Stimulated activated CD4-positive, alpha-beta T cell treated with anti-CD3 and anti-CD28 coated beads, Interleukin-4, amount 100 ng/mL, for 4 hours (primary cell): Measurements from ENCODE around the gene RRAGC.
"Not testable (repeated sequence)": the region's sequence is repeated elsewhere in the genome, so short reads cannot be mapped to it uniquely, and the experiment has no call there.

Experiments
- DNase-seq, 2 experiments: peaks; one replicate each; pipeline ENCODE4 v3.0.0-alpha.2; 2020

The RRAGC gene

GRCh38 chr1:38817267-38818174 is 42.1 kb downstream of the RRAGC start:
- no peak for DNase-seq

- DNase-seq: no peak
Observed at GRCh38 chr1:38815903-38816627, 43.5 kb downstream of the RRAGC start.

- no peak for DNase-seq
Observed at GRCh38 chr1:38814984-38815464, 44.5 kb downstream of the RRAGC start.

- DNase-seq: no peak
Observed at GRCh38 chr1:38814444-38814983, 45.1 kb downstream of the RRAGC start.

- no peak for DNase-seq
Observed at GRCh38 chr1:38812981-38813380, 46.6 kb downstream of the RRAGC start.

GRCh38 chr1:38811466-38811865 is 48.1 kb downstream of the RRAGC start:
- DNase-seq: not testable (repeated sequence)

GRCh38 chr1:38806090-38806489 is 53.5 kb downstream of the RRAGC start:
- no peak for DNase-seq

- DNase-seq: no peak
Observed at GRCh38 chr1:38805036-38805435, 54.5 kb downstream of the RRAGC start.

- no peak for DNase-seq
Observed at GRCh38 chr1:38804062-38804886, 55.3 kb downstream of the RRAGC start.

GRCh38 chr1:38803647-38804046 is 55.9 kb downstream of the RRAGC start:
- DNase-seq: no peak

- DNase-seq: no peak
Observed at GRCh38 chr1:38800720-38801671, 58.6 kb downstream of the RRAGC start.

- no peak for DNase-seq
Observed at GRCh38 chr1:38793299-38793698, 66.3 kb downstream of the RRAGC start.

GRCh38 chr1:38791892-38792291 is 67.7 kb downstream of the RRAGC start:
- no peak for DNase-seq

- no peak for DNase-seq
Observed at GRCh38 chr1:38791164-38791515, 68.4 kb downstream of the RRAGC start.

- no peak for DNase-seq
Observed at GRCh38 chr1:38790422-38791163, 69.0 kb downstream of the RRAGC start.

- DNase-seq: no peak
Observed at GRCh38 chr1:38789498-38790169, 69.9 kb downstream of the RRAGC start.

- DNase-seq: no peak
Observed at GRCh38 chr1:38788341-38789336, 70.9 kb downstream of the RRAGC start.
